ENCODE results near the gene OLFM3. TPM values are rescaled to one million over a fixed set of nuclear protein-coding genes. Genes with fewer than 3 reads are reported as not detected.

Gene OLFM3
- total and polyA plus RNA-seq, 10 of the 15 experiments (the other 5 are each of a cell fraction or from before 2014, with no cell fraction given): 0.09 to 0.33 TPM; not detected in 8

DNA sequence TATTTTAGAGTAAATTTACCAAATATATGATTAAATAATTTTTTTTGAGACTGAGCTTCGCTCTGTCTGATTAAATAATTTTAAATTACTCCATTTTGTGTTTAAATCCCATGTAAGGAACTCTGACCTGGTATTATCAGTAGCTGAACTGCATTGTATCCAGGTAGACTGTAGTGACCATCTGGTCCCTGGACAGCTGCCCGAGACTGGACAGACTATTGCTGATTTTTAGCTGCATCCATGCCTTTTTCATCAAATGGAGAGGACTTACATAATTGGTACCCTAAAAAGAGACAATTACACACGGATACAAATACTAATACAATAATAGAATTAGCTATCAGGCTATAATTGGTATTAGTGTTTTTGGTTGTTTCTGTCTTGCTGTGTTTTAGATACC, 20.6 kb downstream of the OLFM3 start:
- SMC1A ChIA-PET (ENCODE audit: uncharacterized antibody, unreplicated experiment): interaction anchor here (0.6 to 1.5 kb wide), 2 partner anchors 10 to 183 kb away, joined by 3 to 4 read pairs; no protein-coding TSS in a partner anchor
- intact Hi-C loops (cut with micrococcal nuclease; ENCODE audit: unreplicated experiment) (no loop called here), in situ Hi-C loops (cut with MboI) (no loop called here)
- Histone ChIP-seq H3K4me1 (ENCODE audit: control insufficient read depth, insufficient read depth, low read length) (no peaks in the 10 kb centered on the region), H3K36me3 (ENCODE audit: control insufficient read depth in 2 of 2, insufficient read depth in 2 of 2, low read length in 1 of 2) (no peaks in the 10 kb centered on the region), H2AFZ (ENCODE audit: control insufficient read depth, low read depth, low read length) (no peak overlapping the region), H3K4me2 (ENCODE audit: control insufficient read depth, insufficient read depth) (no peak overlapping the region), H3K9me3 (replicated peaks; ENCODE audit: control insufficient read depth, insufficient read depth, low read length) (no peaks in the 10 kb centered on the region), H3K27ac (ENCODE audit: control insufficient read depth, insufficient read depth) (no peak overlapping the region), H4K20me1 (ENCODE audit: control insufficient read depth, insufficient read depth) (no peaks in the 10 kb centered on the region), H3K27me3 (replicated peaks in 1 of 2; ENCODE audit: control insufficient read depth in 2 of 2, insufficient read depth in 2 of 2, low read length in 1 of 2) (no peaks in the 10 kb centered on the region), H3K4me3 (no peak overlapping the region), H3K79me2 (ENCODE audit: control insufficient read depth, insufficient read depth, low read length) (no peaks in the 10 kb centered on the region), H3K9ac (ENCODE audit: control insufficient read depth, insufficient read depth, low read length) (no peak overlapping the region)
- DNase-seq (ENCODE audit: low read depth, low spot score): no peak
- POLR2A ChIA-PET: no interaction called here
- RAD21 ChIA-PET (ENCODE audit: unreplicated experiment): no interaction called here
- no peak for ATAC-seq
- BruUV-seq (replicated peaks): no TSS peak
- no peak for FAIRE-seq
- WGBS (ENCODE audit: insufficient coverage, insufficient replicate concordance, low lambda C conversion rate, missing lambda C conversion rate): 2% methylated on average over 3 of the region's 3 CpGs
- CTCF ChIA-PET: no interaction called here
- no peak for TF ChIP-seq BCL11A (IDR thresholded peaks at IDR 0.05; ENCODE audit: low read depth, low read length)
- TF ChIP-seq SUPT20H (IDR thresholded peaks at IDR 0.05; ENCODE audit: borderline replicate concordance, control insufficient read depth, low read depth, low read length): no peak

DNA sequence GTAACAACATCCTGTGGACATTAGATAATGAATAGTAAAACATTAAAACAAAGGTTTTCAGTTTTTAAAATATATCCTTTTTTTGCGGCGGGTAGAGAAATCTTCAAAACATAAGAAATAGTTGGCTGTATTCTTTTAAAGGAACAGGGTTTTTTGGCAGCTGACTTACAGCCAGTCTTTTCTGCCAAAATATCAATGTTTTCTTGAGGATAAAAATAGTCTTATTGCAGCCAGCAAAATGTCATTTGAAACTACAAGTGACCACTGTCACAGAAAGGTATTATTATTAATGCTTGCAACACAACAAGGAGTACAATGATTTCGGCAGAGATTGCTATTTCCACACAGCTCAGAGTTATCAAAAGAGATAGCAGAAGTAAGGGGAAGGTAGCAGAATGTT, 21.4 kb downstream of the OLFM3 start:
- CTCF ChIA-PET: no interaction called here
- POLR2A ChIA-PET: no interaction called here
- Histone ChIP-seq H3K4me3 (no peak overlapping the region), H3K4me1 (ENCODE audit: control insufficient read depth, insufficient read depth, low read length) (no peaks in the 10 kb centered on the region), H4K20me1 (ENCODE audit: control insufficient read depth, insufficient read depth) (no peaks in the 10 kb centered on the region), H3K9me3 (replicated peaks; ENCODE audit: control insufficient read depth, insufficient read depth, low read length) (no peaks in the 10 kb centered on the region), H3K79me2 (ENCODE audit: control insufficient read depth, insufficient read depth, low read length) (no peaks in the 10 kb centered on the region), H3K9ac (ENCODE audit: control insufficient read depth, insufficient read depth, low read length) (no peak overlapping the region), H3K4me2 (ENCODE audit: control insufficient read depth, insufficient read depth) (no peak overlapping the region), H2AFZ (ENCODE audit: control insufficient read depth, low read depth, low read length) (no peak overlapping the region), H3K27me3 (replicated peaks in 1 of 2; ENCODE audit: control insufficient read depth in 2 of 2, insufficient read depth in 2 of 2, low read length in 1 of 2) (no peaks in the 10 kb centered on the region), H3K27ac (ENCODE audit: control insufficient read depth, insufficient read depth) (no peak overlapping the region), H3K36me3 (ENCODE audit: control insufficient read depth in 2 of 2, insufficient read depth in 2 of 2, low read length in 1 of 2) (no peaks in the 10 kb centered on the region)
- in situ Hi-C loops (cut with MboI) (no loop called here), intact Hi-C loops (cut with micrococcal nuclease; ENCODE audit: unreplicated experiment) (no loop called here)
- 62% methylated on average over 3 of the region's 3 CpGs for WGBS (ENCODE audit: insufficient coverage, insufficient replicate concordance, low lambda C conversion rate, missing lambda C conversion rate)
- FAIRE-seq (no peak), DNase-seq (ENCODE audit: low read depth, low spot score) (no peak), ATAC-seq (no peak)
- TF ChIP-seq SMAD1 (IDR thresholded peaks at IDR 0.05; ENCODE audit: low read depth, partially characterized antibody) (no peak), MTA2 (IDR thresholded peaks at IDR 0.05; ENCODE audit: low read depth) (no peak), SUPT20H (IDR thresholded peaks at IDR 0.05; ENCODE audit: borderline replicate concordance, control insufficient read depth, low read depth, low read length) (no peak), POU2F2 (IDR thresholded peaks at IDR 0.05; ENCODE audit: borderline replicate concordance, low read depth, low read length) (no peak), ZNF207 (IDR thresholded peaks at IDR 0.05; ENCODE audit: borderline replicate concordance) (no peak), GATAD2B (conservative IDR thresholded peaks at IDR 0.05; ENCODE audit: low read depth) (no peak), RUNX3 (IDR thresholded peaks at IDR 0.05; ENCODE audit: low read length) (no peak), RAD51 (IDR thresholded peaks at IDR 0.05) (no peak), SRF (IDR thresholded peaks at IDR 0.05; ENCODE audit: low read depth in 2 of 2, low read length in 2 of 2) (no peak), ZNF217 (IDR thresholded peaks at IDR 0.05) (no peak)
- TF ChIP-seq, protein P1, sequence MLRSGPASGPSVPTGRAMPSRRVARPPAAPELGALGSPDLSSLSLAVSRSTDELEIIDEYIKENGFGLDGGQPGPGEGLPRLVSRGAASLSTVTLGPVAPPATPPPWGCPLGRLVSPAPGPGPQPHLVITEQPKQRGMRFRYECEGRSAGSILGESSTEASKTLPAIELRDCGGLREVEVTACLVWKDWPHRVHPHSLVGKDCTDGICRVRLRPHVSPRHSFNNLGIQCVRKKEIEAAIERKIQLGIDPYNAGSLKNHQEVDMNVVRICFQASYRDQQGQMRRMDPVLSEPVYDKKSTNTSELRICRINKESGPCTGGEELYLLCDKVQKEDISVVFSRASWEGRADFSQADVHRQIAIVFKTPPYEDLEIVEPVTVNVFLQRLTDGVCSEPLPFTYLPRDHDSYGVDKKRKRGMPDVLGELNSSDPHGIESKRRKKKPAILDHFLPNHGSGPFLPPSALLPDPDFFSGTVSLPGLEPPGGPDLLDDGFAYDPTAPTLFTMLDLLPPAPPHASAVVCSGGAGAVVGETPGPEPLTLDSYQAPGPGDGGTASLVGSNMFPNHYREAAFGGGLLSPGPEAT (IDR thresholded peaks at IDR 0.05; ENCODE audit: low read depth): no peak
- TF ChIP-seq, protein P2, sequence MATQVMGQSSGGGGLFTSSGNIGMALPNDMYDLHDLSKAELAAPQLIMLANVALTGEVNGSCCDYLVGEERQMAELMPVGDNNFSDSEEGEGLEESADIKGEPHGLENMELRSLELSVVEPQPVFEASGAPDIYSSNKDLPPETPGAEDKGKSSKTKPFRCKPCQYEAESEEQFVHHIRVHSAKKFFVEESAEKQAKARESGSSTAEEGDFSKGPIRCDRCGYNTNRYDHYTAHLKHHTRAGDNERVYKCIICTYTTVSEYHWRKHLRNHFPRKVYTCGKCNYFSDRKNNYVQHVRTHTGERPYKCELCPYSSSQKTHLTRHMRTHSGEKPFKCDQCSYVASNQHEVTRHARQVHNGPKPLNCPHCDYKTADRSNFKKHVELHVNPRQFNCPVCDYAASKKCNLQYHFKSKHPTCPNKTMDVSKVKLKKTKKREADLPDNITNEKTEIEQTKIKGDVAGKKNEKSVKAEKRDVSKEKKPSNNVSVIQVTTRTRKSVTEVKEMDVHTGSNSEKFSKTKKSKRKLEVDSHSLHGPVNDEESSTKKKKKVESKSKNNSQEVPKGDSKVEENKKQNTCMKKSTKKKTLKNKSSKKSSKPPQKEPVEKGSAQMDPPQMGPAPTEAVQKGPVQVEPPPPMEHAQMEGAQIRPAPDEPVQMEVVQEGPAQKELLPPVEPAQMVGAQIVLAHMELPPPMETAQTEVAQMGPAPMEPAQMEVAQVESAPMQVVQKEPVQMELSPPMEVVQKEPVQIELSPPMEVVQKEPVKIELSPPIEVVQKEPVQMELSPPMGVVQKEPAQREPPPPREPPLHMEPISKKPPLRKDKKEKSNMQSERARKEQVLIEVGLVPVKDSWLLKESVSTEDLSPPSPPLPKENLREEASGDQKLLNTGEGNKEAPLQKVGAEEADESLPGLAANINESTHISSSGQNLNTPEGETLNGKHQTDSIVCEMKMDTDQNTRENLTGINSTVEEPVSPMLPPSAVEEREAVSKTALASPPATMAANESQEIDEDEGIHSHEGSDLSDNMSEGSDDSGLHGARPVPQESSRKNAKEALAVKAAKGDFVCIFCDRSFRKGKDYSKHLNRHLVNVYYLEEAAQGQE (IDR thresholded peaks at IDR 0.05; ENCODE audit: low read depth, low read length): no peak
- RAD21 ChIA-PET (ENCODE audit: unreplicated experiment): no interaction called here
- SMC1A ChIA-PET (ENCODE audit: uncharacterized antibody, unreplicated experiment): interaction anchor here (1.5 kb wide), 1 partner anchor 9 kb away, joined by 4 read pairs; no protein-coding TSS in a partner anchor
- no TSS peak for BruUV-seq (replicated peaks)

Data from GM12878 (cell line).